NB4 (cell line): ENCODE data around the gene C14orf132.

Experiments
- POLR2A ChIP-seq: IDR thresholded peaks from 2 replicates; pipeline ENCODE4 v1.6.1; 2011; ENCODE audit warnings: mild to moderate bottlenecking; ENCODE audit not compliant: insufficient read length; ENCODE audit errors: extremely low read depth
- TF ChIP-seq, protein P1 (sequence below): IDR thresholded peaks from one replicate; pipeline ENCODE4 v1.5.1; 2012; ENCODE audit warnings: low read depth, low read length

DNA sequence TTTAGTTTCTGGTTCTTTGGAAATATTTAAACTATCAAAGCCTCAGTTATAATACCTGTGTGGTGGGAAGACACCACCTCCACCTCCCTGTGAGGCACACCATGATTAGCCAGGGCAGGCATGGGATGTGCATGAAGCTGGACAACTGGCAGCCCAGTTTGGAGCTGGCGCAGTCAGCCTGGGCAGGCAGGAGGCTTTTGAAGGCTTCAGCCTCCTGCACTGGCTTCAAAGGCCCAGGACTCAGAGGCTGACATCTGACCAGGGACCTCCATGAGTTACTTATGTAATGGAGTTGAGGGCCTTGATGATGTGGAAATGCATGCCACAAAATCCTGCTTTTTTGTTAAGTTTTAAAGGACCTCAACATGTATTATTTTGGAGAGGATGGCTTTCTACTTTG is 30.3 kb downstream of the C14orf132 start:
- TF ChIP-seq, protein P1, sequence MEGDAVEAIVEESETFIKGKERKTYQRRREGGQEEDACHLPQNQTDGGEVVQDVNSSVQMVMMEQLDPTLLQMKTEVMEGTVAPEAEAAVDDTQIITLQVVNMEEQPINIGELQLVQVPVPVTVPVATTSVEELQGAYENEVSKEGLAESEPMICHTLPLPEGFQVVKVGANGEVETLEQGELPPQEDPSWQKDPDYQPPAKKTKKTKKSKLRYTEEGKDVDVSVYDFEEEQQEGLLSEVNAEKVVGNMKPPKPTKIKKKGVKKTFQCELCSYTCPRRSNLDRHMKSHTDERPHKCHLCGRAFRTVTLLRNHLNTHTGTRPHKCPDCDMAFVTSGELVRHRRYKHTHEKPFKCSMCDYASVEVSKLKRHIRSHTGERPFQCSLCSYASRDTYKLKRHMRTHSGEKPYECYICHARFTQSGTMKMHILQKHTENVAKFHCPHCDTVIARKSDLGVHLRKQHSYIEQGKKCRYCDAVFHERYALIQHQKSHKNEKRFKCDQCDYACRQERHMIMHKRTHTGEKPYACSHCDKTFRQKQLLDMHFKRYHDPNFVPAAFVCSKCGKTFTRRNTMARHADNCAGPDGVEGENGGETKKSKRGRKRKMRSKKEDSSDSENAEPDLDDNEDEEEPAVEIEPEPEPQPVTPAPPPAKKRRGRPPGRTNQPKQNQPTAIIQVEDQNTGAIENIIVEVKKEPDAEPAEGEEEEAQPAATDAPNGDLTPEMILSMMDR: no peak
- no peak for TF ChIP-seq POLR2A
